Body of pancreas (tissue), 4 donors: Measurements from ENCODE around the gene TNS3.

Experiments used
- POLR2A ChIP-seq, 3 donors: fragments of 450-650 bp; IDR thresholded peaks; one replicate each; pipeline ENCODE4 v1.6.1; 2016; ENCODE audit warnings: antibody characterized with exemption in 3 of 3, mild to moderate bottlenecking in 2 of 3
- TF ChIP-seq, protein P1 (sequence below), 7 experiments: fragments of 450-650 bp in 4 of 7; fragments of 200-600 bp in 3 of 7; sonication (generic) in 3 of 7; IDR thresholded peaks; one replicate each; pipeline ENCODE4 v1.5.1; 2016 to 2019; ENCODE audit warnings: antibody characterized with exemption in 7 of 7

DNA sequence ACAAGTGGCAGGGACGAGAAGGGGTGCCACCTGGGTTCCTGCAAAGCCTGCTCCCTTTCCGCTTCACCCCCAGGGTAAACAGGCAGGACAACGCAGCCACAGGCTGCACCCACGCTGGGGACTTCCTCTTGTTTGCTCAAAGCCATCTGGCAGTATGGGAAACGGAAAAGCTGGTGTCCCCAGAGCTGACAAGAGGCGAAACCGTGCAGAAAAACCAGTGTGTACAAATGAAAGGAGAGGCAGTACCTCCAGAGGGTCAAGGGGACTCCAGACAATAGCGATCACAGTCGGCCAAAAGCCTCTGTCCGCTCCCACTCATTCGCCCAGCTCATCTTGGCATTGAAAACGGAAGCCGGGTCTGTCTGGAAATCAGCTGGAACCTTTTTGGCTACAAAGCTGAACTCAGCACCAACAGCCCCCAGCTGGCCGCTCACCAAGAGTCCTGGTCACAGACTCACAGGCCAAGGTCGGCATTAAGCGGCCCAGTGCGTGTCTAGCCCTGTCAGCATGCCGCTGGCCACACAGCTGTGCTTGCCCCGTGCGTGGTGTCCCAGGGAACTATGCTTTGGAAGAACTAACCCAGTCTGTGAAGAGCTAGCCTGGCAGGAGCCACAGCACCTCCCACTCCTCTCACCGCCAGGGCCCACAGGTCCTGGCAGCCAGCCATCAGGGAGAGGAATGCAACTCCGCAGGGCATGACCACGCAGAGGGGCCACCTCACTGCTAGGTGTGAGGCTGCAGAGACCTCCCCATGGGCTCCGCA lies 10.4 kb downstream of the TNS3 start:
- TF ChIP-seq, protein P1, sequence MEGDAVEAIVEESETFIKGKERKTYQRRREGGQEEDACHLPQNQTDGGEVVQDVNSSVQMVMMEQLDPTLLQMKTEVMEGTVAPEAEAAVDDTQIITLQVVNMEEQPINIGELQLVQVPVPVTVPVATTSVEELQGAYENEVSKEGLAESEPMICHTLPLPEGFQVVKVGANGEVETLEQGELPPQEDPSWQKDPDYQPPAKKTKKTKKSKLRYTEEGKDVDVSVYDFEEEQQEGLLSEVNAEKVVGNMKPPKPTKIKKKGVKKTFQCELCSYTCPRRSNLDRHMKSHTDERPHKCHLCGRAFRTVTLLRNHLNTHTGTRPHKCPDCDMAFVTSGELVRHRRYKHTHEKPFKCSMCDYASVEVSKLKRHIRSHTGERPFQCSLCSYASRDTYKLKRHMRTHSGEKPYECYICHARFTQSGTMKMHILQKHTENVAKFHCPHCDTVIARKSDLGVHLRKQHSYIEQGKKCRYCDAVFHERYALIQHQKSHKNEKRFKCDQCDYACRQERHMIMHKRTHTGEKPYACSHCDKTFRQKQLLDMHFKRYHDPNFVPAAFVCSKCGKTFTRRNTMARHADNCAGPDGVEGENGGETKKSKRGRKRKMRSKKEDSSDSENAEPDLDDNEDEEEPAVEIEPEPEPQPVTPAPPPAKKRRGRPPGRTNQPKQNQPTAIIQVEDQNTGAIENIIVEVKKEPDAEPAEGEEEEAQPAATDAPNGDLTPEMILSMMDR (IDR thresholded peaks at IDR 0.05): peak in 4 of 7 experiments; percentile 19 to 42 (median 33)
- TF ChIP-seq POLR2A (IDR thresholded peaks at IDR 0.05): peak in 2 of 3 donors; percentile 59 to 66
